ENCODE results near the gene UGT1A5.
"Not testable (repeated sequence)": the region's sequence is repeated elsewhere in the genome, so short reads cannot be mapped to it uniquely, and the experiment has no call there.

Gene UGT1A5

GRCh38 chr2:233746475-233747282 is 34.0 kb downstream of the UGT1A5 start:
- no peak for DNase-seq (ENCODE audit: low spot score)

- DNase-seq (ENCODE audit: low spot score): no peak
Measured at GRCh38 chr2:233747283-233747544, 34.5 kb downstream of the UGT1A5 start.

GRCh38 chr2:233750689-233751088 is 38.0 kb downstream of the UGT1A5 start:
- not testable (repeated sequence) for DNase-seq (ENCODE audit: low spot score)

- not testable (repeated sequence) for DNase-seq (ENCODE audit: low spot score)
Measured at GRCh38 chr2:233751212-233752009, 38.7 kb downstream of the UGT1A5 start.

- DNase-seq (ENCODE audit: low spot score): no peak
Measured at GRCh38 chr2:233754872-233755611, 42.3 kb downstream of the UGT1A5 start.

GRCh38 chr2:233756429-233757081 is 43.8 kb downstream of the UGT1A5 start:
- no peak for DNase-seq (ENCODE audit: low spot score)

- DNase-seq (ENCODE audit: low spot score): no peak
Measured at GRCh38 chr2:233758141-233758540, 45.4 kb downstream of the UGT1A5 start.

GRCh38 chr2:233758849-233759248 is 46.1 kb downstream of the UGT1A5 start:
- DNase-seq (ENCODE audit: low spot score): no peak

- DNase-seq (ENCODE audit: low spot score): no peak
Measured at GRCh38 chr2:233760043-233760442, 47.3 kb downstream of the UGT1A5 start, which contains the start of gene UGT1A1. TSS of gene UGT1A1 (plus strand) at chr2:233760270. CDS start at chr2:233760288, 18 bp downstream.

- no peak for DNase-seq (ENCODE audit: low spot score)
Measured at GRCh38 chr2:233761040-233761769, 48.5 kb downstream of the UGT1A5 start.

GRCh38 chr2:233764264-233764663 is 51.6 kb downstream of the UGT1A5 start:
- DNase-seq (ENCODE audit: low spot score): no peak

GRCh38 chr2:233764761-233765160 is 52.1 kb downstream of the UGT1A5 start:
- DNase-seq (ENCODE audit: low spot score): no peak

- no peak for DNase-seq (ENCODE audit: low spot score)
Measured at GRCh38 chr2:233766416-233766815, 53.7 kb downstream of the UGT1A5 start.

GRCh38 chr2:233768076-233768475 is 55.4 kb downstream of the UGT1A5 start:
- no peak for DNase-seq (ENCODE audit: low spot score)

GRCh38 chr2:233769260-233769659 is 56.6 kb downstream of the UGT1A5 start:
- no peak for DNase-seq (ENCODE audit: low spot score)

GRCh38 chr2:233772153-233772552 is 59.4 kb downstream of the UGT1A5 start:
- no peak for DNase-seq (ENCODE audit: low spot score)

GRCh38 chr2:233772583-233772982 is 59.9 kb downstream of the UGT1A5 start:
- no peak for DNase-seq (ENCODE audit: low spot score)

GRCh38 chr2:233773854-233774253 is 61.1 kb downstream of the UGT1A5 start:
- DNase-seq (ENCODE audit: low spot score): no peak

- no peak for DNase-seq (ENCODE audit: low spot score)
Measured at GRCh38 chr2:233775414-233775813, 62.7 kb downstream of the UGT1A5 start.

- DNase-seq (ENCODE audit: low spot score): no peak
Measured at GRCh38 chr2:233778030-233778429, 65.3 kb downstream of the UGT1A5 start, which contains the start of gene MROH2A. TSS of gene MROH2A (plus strand) at chr2:233778330. CDS start at chr2:233779359, 1,029 bp downstream.

GRCh38 chr2:233779722-233780121 is 67.0 kb downstream of the UGT1A5 start:
- DNase-seq (ENCODE audit: low spot score): no peak
